ENCODE measurements around the gene SLC25A27. TPM values are rescaled to one million over a fixed set of nuclear protein-coding genes. Genes with fewer than 3 reads are reported as not detected.

The SLC25A27 gene
- total RNA-seq, 1 donor from 2014 or later: 39.3 TPM

GRCh38 chr6:46612645-46613044, 40.1 kb upstream of the SLC25A27 start:
- Histone ChIP-seq H3K9me3 (no peaks in the 10 kb centered on the region), H3K4me1 (no peaks in the 10 kb centered on the region), H3K36me3 (no peaks in the 10 kb centered on the region), H3K27ac (no peak overlapping the region), H3K4me3 (no peak overlapping the region), H3K27me3 (no peaks in the 10 kb centered on the region)
- intact Hi-C loops (cut with DNase I): no loop called here
- no peak for DNase-seq (ENCODE audit: extremely low spot score in 2 of 2)
- TF ChIP-seq POLR2A (IDR thresholded peaks at IDR 0.05): no peak
- no peak for TF ChIP-seq CTCF (IDR thresholded peaks at IDR 0.05)
- no peak for TF ChIP-seq POLR2AphosphoS5 (IDR thresholded peaks at IDR 0.05; ENCODE audit: insufficient read depth in 1 of 2, low read depth in 1 of 2)

- no peak overlapping the region for H3K27ac ChIP-seq
- H3K4me3 ChIP-seq: no peak overlapping the region
- no peaks in the 10 kb centered on the region for H3K4me1 ChIP-seq
- intact Hi-C loops (cut with DNase I): no loop called here
- H3K9me3 ChIP-seq: no peaks in the 10 kb centered on the region
- TF ChIP-seq POLR2AphosphoS5 (IDR thresholded peaks at IDR 0.05; ENCODE audit: insufficient read depth in 1 of 2, low read depth in 1 of 2): no peak
- no peak for TF ChIP-seq CTCF (IDR thresholded peaks at IDR 0.05)
- no peak for TF ChIP-seq POLR2A (IDR thresholded peaks at IDR 0.05)
- H3K27me3 ChIP-seq: no peaks in the 10 kb centered on the region
- no peaks in the 10 kb centered on the region for H3K36me3 ChIP-seq
- DNase-seq (ENCODE audit: extremely low spot score in 2 of 2): no peak
These were observed 34.0 kb upstream of the SLC25A27 start for GRCh38 chr6:46618726-46619125.

- Histone ChIP-seq H3K27me3 (no peaks in the 10 kb centered on the region), H3K36me3 (no peaks in the 10 kb centered on the region), H3K9me3 (no peaks in the 10 kb centered on the region), H3K4me3 (no peak overlapping the region), H3K27ac (peak overlapping the region; percentile 46), H3K4me1 (no peaks in the 10 kb centered on the region)
- DNase-seq (ENCODE audit: extremely low spot score in 2 of 2): no peak
- TF ChIP-seq CTCF (IDR thresholded peaks at IDR 0.05) (peak in 2 of 3 experiments; percentile 61 to 76), POLR2A (IDR thresholded peaks at IDR 0.05) (no peak), POLR2AphosphoS5 (IDR thresholded peaks at IDR 0.05; ENCODE audit: insufficient read depth in 1 of 2, low read depth in 1 of 2) (peak in 1 of 2 donors; percentile 57)
- intact Hi-C loops (cut with DNase I): loop anchor here (5.0 to 10.0 kb wide), 3 partner anchors 132 to 402 kb away; partner anchors contain the start of gene RCAN2
These were observed 26.4 kb upstream of the SLC25A27 start for GRCh38 chr6:46626228-46626909.

GRCh38 chr6:46626976-46627375, 25.8 kb upstream of the SLC25A27 start:
- Histone ChIP-seq H3K4me1 (no peaks in the 10 kb centered on the region), H3K36me3 (no peaks in the 10 kb centered on the region), H3K27ac (peak overlapping the region; percentile 46), H3K9me3 (no peaks in the 10 kb centered on the region), H3K4me3 (no peak overlapping the region), H3K27me3 (no peaks in the 10 kb centered on the region)
- no peak for TF ChIP-seq POLR2A (IDR thresholded peaks at IDR 0.05)
- TF ChIP-seq POLR2AphosphoS5 (IDR thresholded peaks at IDR 0.05; ENCODE audit: insufficient read depth in 1 of 2, low read depth in 1 of 2): no peak
- TF ChIP-seq CTCF (IDR thresholded peaks at IDR 0.05): no peak
- no peak for DNase-seq (ENCODE audit: extremely low spot score in 2 of 2)
- intact Hi-C loops (cut with DNase I): loop anchor here (5.0 to 10.0 kb wide), 3 partner anchors 132 to 402 kb away; partner anchors contain the start of gene RCAN2

GRCh38 chr6:46628498-46628897, 24.3 kb upstream of the SLC25A27 start:
- no peaks in the 10 kb centered on the region for H3K27me3 ChIP-seq
- no peak for TF ChIP-seq POLR2A (IDR thresholded peaks at IDR 0.05)
- TF ChIP-seq CTCF (IDR thresholded peaks at IDR 0.05): no peak
- no peak for TF ChIP-seq POLR2AphosphoS5 (IDR thresholded peaks at IDR 0.05; ENCODE audit: insufficient read depth in 1 of 2, low read depth in 1 of 2)
- H3K4me1 ChIP-seq: no peaks in the 10 kb centered on the region
- intact Hi-C loops (cut with DNase I): loop anchor here (5.0 to 10.0 kb wide), 3 partner anchors 134 to 404 kb away; partner anchors contain the start of gene RCAN2
- no peak for DNase-seq (ENCODE audit: extremely low spot score in 2 of 2)
- no peak overlapping the region for H3K27ac ChIP-seq
- H3K4me3 ChIP-seq: no peak overlapping the region
- no peaks in the 10 kb centered on the region for H3K9me3 ChIP-seq
- no peaks in the 10 kb centered on the region for H3K36me3 ChIP-seq
